ENCODE measurements around the gene TTLL9. TPM values are rescaled to one million over a fixed set of nuclear protein-coding genes. Genes with fewer than 3 reads are reported as not detected.

TTLL9 gene
- total and polyA plus RNA-seq, 7 donors: 0.15 to 1.1 TPM; not detected in 5

DNA sequence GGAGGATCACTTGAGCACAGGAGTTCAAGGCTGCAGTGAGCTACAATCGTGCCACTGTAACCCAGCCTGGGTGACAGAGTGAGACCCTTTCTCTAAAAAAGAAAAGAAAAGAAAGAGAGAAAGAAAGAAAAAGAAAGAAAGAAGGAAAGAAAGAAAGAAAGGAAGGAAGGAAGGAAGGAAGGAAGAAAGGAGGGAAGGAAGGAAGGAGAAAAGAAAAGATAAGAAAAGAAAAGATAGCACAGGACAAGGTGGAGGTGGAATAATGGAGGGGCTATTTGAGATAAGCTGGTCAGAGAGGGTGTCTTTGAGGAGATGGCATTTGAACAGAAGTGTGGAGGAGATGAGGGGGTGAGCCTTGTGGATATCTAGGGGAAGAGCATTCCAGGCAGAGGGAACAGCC, 84.1 kb downstream of the TTLL9 start:
- Histone ChIP-seq H3K4me1 (peaks cover 0 to 17% (median 15%) of the 10 kb centered on the region in 4 donors), H3K9me3 (no peaks in the 10 kb centered on the region), H3K36me3 (no peaks in the 10 kb centered on the region), H3K27ac (no peak overlapping the region), H3K4me3 (no peak overlapping the region), H3K27me3 (peaks cover 0 to 7% (median 4%) of the 10 kb centered on the region in 3 donors)
- intact Hi-C loops (cut with DNase I): loop anchor here (5.0 kb wide), 1 partner anchor 77 kb away; no protein-coding TSS in a partner anchor
- TF ChIP-seq POLR2A (IDR thresholded peaks at IDR 0.05) (no peak), EP300 (IDR thresholded peaks at IDR 0.05) (no peak), POLR2AphosphoS5 (IDR thresholded peaks at IDR 0.05) (no peak)
- TF ChIP-seq, protein P1, sequence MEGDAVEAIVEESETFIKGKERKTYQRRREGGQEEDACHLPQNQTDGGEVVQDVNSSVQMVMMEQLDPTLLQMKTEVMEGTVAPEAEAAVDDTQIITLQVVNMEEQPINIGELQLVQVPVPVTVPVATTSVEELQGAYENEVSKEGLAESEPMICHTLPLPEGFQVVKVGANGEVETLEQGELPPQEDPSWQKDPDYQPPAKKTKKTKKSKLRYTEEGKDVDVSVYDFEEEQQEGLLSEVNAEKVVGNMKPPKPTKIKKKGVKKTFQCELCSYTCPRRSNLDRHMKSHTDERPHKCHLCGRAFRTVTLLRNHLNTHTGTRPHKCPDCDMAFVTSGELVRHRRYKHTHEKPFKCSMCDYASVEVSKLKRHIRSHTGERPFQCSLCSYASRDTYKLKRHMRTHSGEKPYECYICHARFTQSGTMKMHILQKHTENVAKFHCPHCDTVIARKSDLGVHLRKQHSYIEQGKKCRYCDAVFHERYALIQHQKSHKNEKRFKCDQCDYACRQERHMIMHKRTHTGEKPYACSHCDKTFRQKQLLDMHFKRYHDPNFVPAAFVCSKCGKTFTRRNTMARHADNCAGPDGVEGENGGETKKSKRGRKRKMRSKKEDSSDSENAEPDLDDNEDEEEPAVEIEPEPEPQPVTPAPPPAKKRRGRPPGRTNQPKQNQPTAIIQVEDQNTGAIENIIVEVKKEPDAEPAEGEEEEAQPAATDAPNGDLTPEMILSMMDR (IDR thresholded peaks at IDR 0.05): no peak
- 62 to 78% methylated on average over 1 of the region's 1 CpG for WGBS, 2 donors
- no peak for DNase-seq

DNA sequence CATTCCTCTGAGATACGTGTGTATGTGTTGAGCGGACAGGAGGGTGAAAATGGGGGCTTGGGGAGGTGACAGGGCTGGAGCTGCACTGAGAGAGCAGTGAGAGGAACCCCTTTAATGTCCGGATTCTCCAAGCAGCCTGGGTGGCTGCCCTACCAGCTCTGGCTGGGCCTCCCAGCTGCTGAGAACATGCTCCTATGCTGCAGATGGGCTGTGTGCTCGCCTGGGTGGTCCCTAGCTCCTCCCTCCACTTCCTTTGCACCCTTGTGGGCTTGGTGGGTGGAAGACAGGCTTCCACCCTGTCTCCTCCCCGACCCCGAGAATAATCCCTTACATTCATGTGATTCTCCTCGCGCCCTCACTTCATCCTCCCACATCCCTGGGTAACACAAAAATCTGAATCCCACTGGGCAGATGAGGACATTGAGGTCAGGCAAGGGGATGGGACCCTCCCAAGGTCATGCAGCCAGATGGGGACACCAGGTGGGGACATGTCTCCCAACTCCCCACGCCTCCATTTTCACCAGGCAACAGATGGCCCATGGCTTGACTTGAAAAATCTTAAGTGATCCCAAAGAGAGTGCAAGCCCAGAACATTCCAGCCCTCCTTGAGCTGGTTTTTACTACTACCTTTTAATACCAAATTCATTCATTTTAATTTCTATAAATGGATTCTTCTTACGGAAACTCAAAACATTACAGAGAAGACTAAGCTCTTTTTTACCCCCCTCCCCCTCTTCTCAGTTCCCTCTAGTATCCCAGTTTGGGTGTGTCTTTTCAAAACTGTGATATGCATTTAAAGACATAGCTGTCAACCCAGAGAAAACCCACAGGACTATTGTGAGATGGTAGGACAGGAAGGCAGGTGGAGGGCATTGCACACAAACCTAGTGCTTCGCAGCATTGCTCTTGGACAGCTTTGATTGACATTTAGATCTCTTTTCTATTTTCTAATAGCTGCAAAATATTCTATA, 86.4 kb downstream of the TTLL9 start:
- H3K27ac ChIP-seq: no peak overlapping the region
- H3K9me3 ChIP-seq: no peaks in the 10 kb centered on the region
- 51 to 57% methylated on average over 11 of the region's 11 CpGs for WGBS, 2 donors
- intact Hi-C loops (cut with DNase I): no loop called here
- peaks cover 0 to 13% (median 7%) of the 10 kb centered on the region in 3 donors for H3K27me3 ChIP-seq
- H3K4me1 ChIP-seq: no peaks in the 10 kb centered on the region
- TF ChIP-seq, protein P1 (IDR thresholded peaks at IDR 0.05): no peak
- TF ChIP-seq POLR2A (IDR thresholded peaks at IDR 0.05): no peak
- no peak overlapping the region for H3K4me3 ChIP-seq
- no peak for DNase-seq
- no peaks in the 10 kb centered on the region for H3K36me3 ChIP-seq

- no peaks in the 10 kb centered on the region for H3K36me3 ChIP-seq
- DNase-seq: no peak
- TF ChIP-seq POLR2AphosphoS5 (IDR thresholded peaks at IDR 0.05) (no peak), EP300 (IDR thresholded peaks at IDR 0.05) (no peak), POLR2A (IDR thresholded peaks at IDR 0.05) (no peak)
- TF ChIP-seq, protein P1 (IDR thresholded peaks at IDR 0.05): no peak
- no peak overlapping the region for H3K4me3 ChIP-seq
- intact Hi-C loops (cut with DNase I): no loop called here
- WGBS, 2 donors: 45 to 69% methylated on average over 2 of the region's 2 CpGs
- H3K27ac ChIP-seq: no peak overlapping the region
- H3K4me1 ChIP-seq: peaks cover 0 to 3% (median under 1%) of the 10 kb centered on the region in 4 donors
- no peaks in the 10 kb centered on the region for H3K9me3 ChIP-seq
- peaks cover 10 to 45% (median 25%) of the 10 kb centered on the region in 3 donors for H3K27me3 ChIP-seq
These were observed 92.3 kb downstream of the TTLL9 start for GRCh38 chr20:31962761-31963160.

DNA sequence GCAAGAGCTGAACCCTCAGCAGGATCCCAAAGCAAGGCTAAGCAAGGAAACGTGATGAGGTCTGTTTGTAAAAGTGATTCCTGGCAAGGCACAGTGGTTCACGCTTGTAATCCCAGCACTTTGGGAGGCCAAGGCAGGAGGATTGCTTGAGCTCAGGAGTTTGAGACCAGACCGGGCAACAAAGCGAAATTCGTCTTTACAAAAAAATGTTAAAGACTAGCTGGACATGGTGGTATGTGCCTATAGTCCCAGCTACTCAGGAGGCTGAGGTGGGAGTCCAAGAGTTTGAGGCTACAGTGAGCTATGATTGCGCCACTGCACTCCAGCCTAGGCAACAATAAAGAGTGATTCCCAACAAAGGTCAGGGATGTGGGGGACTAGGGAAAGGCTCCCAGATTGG, 93.5 kb downstream of the TTLL9 start:
- WGBS, 2 donors: 66 to 77% methylated on average over 6 of the region's 6 CpGs
- Histone ChIP-seq H3K9me3 (no peaks in the 10 kb centered on the region), H3K27ac (no peak overlapping the region), H3K4me1 (peaks cover 0 to 8% (median 3%) of the 10 kb centered on the region in 4 donors), H3K4me3 (no peak overlapping the region), H3K27me3 (peaks cover 12 to 53% (median 31%) of the 10 kb centered on the region in 3 donors), H3K36me3 (no peaks in the 10 kb centered on the region)
- intact Hi-C loops (cut with DNase I): no loop called here
- DNase-seq: no peak
- TF ChIP-seq EP300 (IDR thresholded peaks at IDR 0.05) (no peak), POLR2A (IDR thresholded peaks at IDR 0.05) (no peak), POLR2AphosphoS5 (IDR thresholded peaks at IDR 0.05) (no peak)
- TF ChIP-seq, protein P1 (IDR thresholded peaks at IDR 0.05): no peak
